Stimulated activated effector memory CD8-positive, alpha-beta T cell treated with anti-CD3 and anti-CD28 coated beads, Interleukin-12 subunit alpha, Interleukin-12 subunit beta, amount 100 ng/mL, for 72 hours (primary cell): ENCODE results near the gene NDUFB6.

Experiments used
- ATAC-seq: fragments of 150-1000 bp; cut with Tn5 transposase; 2 replicates; pipeline ENCODE4 v1.10.0; 2021
- DNase-seq, 2 donors: peaks; one replicate each; pipeline ENCODE4 v3.0.0; 2021 to 2022; ENCODE audit warnings: low spot score in 2 of 2
- H3K27ac Mint-ChIP-seq: one replicate; pipeline ENCODE4 v1.8.0; 2022; ENCODE audit warnings: mild to moderate bottlenecking, mixed read lengths
- H3K36me3 Mint-ChIP-seq: one replicate; pipeline ENCODE4 v1.8.0; 2022; ENCODE audit warnings: mild to moderate bottlenecking, mixed read lengths
- H3K4me1 Mint-ChIP-seq: one replicate; pipeline ENCODE4 v1.8.0; 2022; ENCODE audit warnings: mixed read lengths
- H3K4me3 Mint-ChIP-seq: one replicate; pipeline ENCODE4 v1.8.0; 2022; ENCODE audit warnings: mild to moderate bottlenecking, mixed read lengths
- H3K9me3 Mint-ChIP-seq: one replicate; pipeline ENCODE4 v1.8.0; 2022; ENCODE audit warnings: mixed read lengths

The NDUFB6 gene

DNA sequence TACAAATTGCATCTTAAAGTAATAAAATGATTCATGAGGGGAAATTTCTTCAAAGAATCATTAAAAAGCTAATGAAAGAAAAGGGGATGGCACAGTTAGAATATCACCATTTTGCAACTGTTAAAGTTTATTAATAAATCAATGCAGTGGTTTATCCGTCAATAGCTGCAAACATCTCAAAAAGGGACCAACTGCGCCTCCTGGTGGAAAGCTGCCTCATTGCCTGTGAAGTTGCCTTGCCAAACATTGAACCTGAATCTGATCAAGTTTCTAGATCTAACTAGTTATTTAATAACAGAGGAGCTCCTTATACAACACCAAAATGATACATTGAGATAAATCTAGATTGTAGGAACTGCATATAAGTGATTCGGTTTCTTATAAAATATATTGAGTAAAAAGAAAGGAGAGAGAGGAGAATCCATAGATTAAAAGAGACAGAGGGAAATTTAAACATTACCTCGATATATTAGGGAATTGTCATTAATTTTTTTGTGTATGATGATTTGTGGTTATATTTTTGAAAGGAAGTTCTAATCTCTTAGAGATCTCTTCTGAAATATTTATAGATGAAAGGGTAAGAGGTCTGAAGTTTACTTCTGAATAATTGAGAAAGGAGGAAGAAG, 6.9 kb upstream of the NDUFB6 start:
- no peak overlapping the region for H3K4me3 Mint-ChIP-seq
- peak; percentile 68 to 85 for DNase-seq
- peak; percentile 51 for ATAC-seq

DNA sequence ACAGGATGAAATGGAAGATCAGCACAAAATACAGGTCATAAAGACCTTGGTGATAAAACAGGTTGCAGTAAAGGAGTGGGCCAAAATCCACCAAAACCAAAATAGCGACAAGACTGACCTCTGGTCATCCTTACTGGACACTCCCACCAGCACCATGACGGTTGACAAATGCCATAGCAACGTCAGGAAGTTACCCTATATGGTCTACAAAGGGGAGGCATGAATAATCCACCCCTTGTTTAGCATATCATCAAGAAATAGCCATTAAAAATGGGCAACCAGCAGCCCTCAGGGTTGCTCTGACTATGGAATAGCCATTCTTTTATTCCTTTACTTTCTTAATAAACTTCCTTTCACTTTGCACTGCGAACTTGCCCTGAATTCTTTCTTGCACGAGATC, 6.0 kb upstream of the NDUFB6 start:
- Mint-ChIP-seq H3K36me3 (no peaks in the 10 kb centered on the region), H3K4me1 (no peaks in the 10 kb centered on the region), H3K4me3 (no peak overlapping the region)

More for the DNA sequence above, 6.9 kb upstream of the NDUFB6 start:
- H3K9me3 Mint-ChIP-seq, result no peaks in the 10 kb centered on the region
- H3K4me1 Mint-ChIP-seq, result no peaks in the 10 kb centered on the region
- H3K27ac Mint-ChIP-seq, result no peak overlapping the region
- H3K36me3 Mint-ChIP-seq, result no peaks in the 10 kb centered on the region

DNA sequence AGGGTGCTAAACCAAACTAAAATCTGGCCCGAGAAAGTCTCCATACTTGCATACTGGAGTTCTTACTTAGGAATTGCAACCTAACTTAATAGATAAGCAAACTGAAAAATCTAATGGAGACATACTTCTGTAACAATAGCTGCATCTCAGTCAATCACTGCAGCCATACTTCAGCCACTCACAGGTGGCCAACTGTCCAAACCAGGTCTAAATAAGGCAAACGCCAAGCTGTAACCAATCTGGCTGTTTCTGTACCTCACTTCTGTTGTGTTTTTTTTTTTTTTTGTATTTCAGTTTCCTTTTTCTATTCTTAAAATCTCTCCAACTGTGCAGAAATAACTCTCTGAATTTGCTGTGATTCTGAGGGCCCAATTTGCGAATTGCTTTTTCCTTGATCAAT, 4.4 kb upstream of the NDUFB6 start:
- peaks cover 9% of the 10 kb centered on the region for H3K4me1 Mint-ChIP-seq
- ATAC-seq (no peak), DNase-seq (no peak)
- no peak overlapping the region for H3K4me3 Mint-ChIP-seq
- H3K36me3 Mint-ChIP-seq, result peaks cover 10% of the 10 kb centered on the region
- no peaks in the 10 kb centered on the region for H3K9me3 Mint-ChIP-seq
- no peak overlapping the region for H3K27ac Mint-ChIP-seq

More for the DNA sequence above, 6.0 kb upstream of the NDUFB6 start:
- Mint-ChIP-seq H3K27ac (no peak overlapping the region), H3K9me3 (no peaks in the 10 kb centered on the region)
- no peak for ATAC-seq
- DNase-seq, result no peak

GRCh38 chr9:32574858-32575257, 1.9 kb upstream of the NDUFB6 start:
- Mint-ChIP-seq H3K4me1 (peaks cover 22% of the 10 kb centered on the region), H3K36me3 (peaks cover 21% of the 10 kb centered on the region), H3K9me3 (no peaks in the 10 kb centered on the region), H3K4me3 (no peak overlapping the region), H3K27ac (no peak overlapping the region)
- ATAC-seq (no peak), DNase-seq (no peak)

GRCh38 chr9:32573821-32574220, 862 bp upstream of the NDUFB6 start:
- no peak for DNase-seq
- no peaks in the 10 kb centered on the region for H3K9me3 Mint-ChIP-seq
- peaks cover 22% of the 10 kb centered on the region for H3K4me1 Mint-ChIP-seq
- H3K4me3 Mint-ChIP-seq, result peak overlapping the region; percentile 100
- peaks cover 32% of the 10 kb centered on the region for H3K36me3 Mint-ChIP-seq
- no peak for ATAC-seq
- H3K27ac Mint-ChIP-seq, result no peak overlapping the region

GRCh38 chr9:32571969-32572899, 725 bp downstream of the NDUFB6 start:
- ATAC-seq (peak; percentile 93), DNase-seq (peak; percentile 37 to 73)
- Mint-ChIP-seq H3K4me1 (peaks cover 22% of the 10 kb centered on the region), H3K27ac (peak overlapping the region; percentile 99), H3K9me3 (no peaks in the 10 kb centered on the region), H3K4me3 (peak overlapping the region; percentile 100), H3K36me3 (peaks cover 47% of the 10 kb centered on the region)

DNA sequence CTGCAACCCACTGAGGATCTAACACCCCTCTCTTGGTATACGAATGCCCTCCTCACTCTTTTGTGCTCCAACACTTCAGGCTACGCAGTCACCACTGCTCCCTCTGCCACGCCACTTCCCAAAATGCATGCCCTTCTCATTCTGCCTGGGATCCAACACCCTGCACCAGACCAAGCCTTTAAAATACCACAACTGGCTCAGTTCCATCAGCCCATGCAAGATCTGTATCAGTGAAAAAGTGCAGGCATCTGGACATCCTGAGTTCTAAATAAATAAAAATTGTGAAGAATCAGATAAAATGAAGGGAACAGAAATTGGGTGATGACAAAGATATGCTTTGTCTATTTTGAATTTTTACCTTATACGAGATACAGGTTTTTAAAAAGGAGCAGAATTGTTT, 2.7 kb downstream of the NDUFB6 start:
- Mint-ChIP-seq H3K4me3 (no peak overlapping the region), H3K9me3 (no peaks in the 10 kb centered on the region), H3K36me3 (peaks cover 66% of the 10 kb centered on the region), H3K4me1 (peaks cover 30% of the 10 kb centered on the region), H3K27ac (peak overlapping the region; percentile 18)
- no peak for DNase-seq
- no peak for ATAC-seq

- no peak for ATAC-seq
- Mint-ChIP-seq H3K4me1 (peaks cover 20% of the 10 kb centered on the region), H3K4me3 (no peak overlapping the region), H3K27ac (no peak overlapping the region), H3K9me3 (no peaks in the 10 kb centered on the region), H3K36me3 (peaks cover 71% of the 10 kb centered on the region)
- no peak for DNase-seq
Observed at GRCh38 chr9:32566770-32567169, 6.2 kb downstream of the NDUFB6 start.

GRCh38 chr9:32565967-32566366, 7.0 kb downstream of the NDUFB6 start:
- no peak for DNase-seq
- no peak overlapping the region for H3K4me3 Mint-ChIP-seq
- H3K36me3 Mint-ChIP-seq, result peaks cover 71% of the 10 kb centered on the region
- H3K4me1 Mint-ChIP-seq, result peaks cover 22% of the 10 kb centered on the region
- no peaks in the 10 kb centered on the region for H3K9me3 Mint-ChIP-seq
- no peak for ATAC-seq
- H3K27ac Mint-ChIP-seq, result no peak overlapping the region

- Mint-ChIP-seq H3K27ac (no peak overlapping the region), H3K36me3 (peaks cover 6% of the 10 kb centered on the region), H3K4me3 (no peak overlapping the region), H3K4me1 (peaks cover 27% of the 10 kb centered on the region), H3K9me3 (no peaks in the 10 kb centered on the region)
- DNase-seq (no peak), ATAC-seq (no peak)
Observed at GRCh38 chr9:32558408-32558934, 14.5 kb downstream of the NDUFB6 start.

- H3K4me3 Mint-ChIP-seq, result no peak overlapping the region
- DNase-seq (no peak), ATAC-seq (no peak)
- peaks cover 41% of the 10 kb centered on the region for H3K36me3 Mint-ChIP-seq
- no peaks in the 10 kb centered on the region for H3K9me3 Mint-ChIP-seq
- peak overlapping the region; percentile 67 for H3K27ac Mint-ChIP-seq
- H3K4me1 Mint-ChIP-seq, result peaks cover 33% of the 10 kb centered on the region
Observed at GRCh38 chr9:32554591-32554990, 18.4 kb downstream of the NDUFB6 start.

GRCh38 chr9:32554107-32554506, 18.9 kb downstream of the NDUFB6 start:
- H3K36me3 Mint-ChIP-seq, result peaks cover 46% of the 10 kb centered on the region
- H3K4me3 Mint-ChIP-seq, result no peak overlapping the region
- no peak overlapping the region for H3K27ac Mint-ChIP-seq
- DNase-seq (no peak), ATAC-seq (no peak)
- H3K9me3 Mint-ChIP-seq, result no peaks in the 10 kb centered on the region
- H3K4me1 Mint-ChIP-seq, result peaks cover 32% of the 10 kb centered on the region

DNA sequence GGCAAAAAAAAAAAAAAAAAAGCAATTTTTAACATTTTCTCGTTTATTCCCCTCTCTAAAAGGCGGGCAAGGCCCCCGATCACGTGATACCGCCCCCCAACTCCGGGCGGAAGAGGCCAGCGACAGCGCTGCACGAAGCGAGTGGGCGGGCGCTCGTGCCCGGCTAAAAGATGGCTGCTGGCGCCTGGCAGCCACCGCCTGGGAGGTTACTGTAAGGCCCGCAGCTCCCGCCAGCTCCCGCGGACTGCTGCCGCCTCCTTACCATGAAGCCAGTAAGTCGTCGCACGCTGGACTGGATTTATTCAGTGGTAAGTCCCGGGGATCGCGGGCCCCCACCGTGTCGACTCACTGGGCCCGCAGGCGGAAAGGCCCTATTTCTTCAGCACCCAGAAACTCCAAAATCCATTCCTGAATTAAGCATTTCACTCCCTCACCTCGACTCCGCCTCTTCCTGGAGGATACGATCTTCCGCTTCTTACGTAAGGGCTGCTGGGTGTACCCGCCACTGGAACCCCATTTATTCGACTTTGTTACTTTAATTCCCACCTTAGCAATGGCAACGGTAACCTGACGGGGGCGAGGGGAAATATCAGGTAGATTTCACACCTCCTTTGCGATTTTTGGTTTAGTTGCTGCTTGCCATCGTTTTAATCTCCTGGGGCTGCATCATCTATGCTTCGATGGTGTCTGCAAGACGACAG, 20.6 kb downstream of the NDUFB6 start, which contains the start of the genes SMIM27 and TOPORS:
Gene SMIM27, plus strand, starts transcription at position 156 of the 701 bp plus-strand sequence. Its CDS starts 108 bp downstream, at position 264.
Gene TOPORS, minus strand, starts transcription at position 415 of the 701 bp plus-strand sequence. Its CDS starts 150 bp downstream, at position 265.
- Mint-ChIP-seq H3K36me3 (peaks cover 63% of the 10 kb centered on the region), H3K4me3 (peak within 1 kb of the TSS; percentile 99), H3K9me3 (no peaks in the 10 kb centered on the region), H3K4me1 (peaks cover 35% of the 10 kb centered on the region), H3K27ac (peak within 1 kb of the TSS; percentile 100)
- DNase-seq (peak; percentile 77 to 89), ATAC-seq (peak; percentile 83)

DNA sequence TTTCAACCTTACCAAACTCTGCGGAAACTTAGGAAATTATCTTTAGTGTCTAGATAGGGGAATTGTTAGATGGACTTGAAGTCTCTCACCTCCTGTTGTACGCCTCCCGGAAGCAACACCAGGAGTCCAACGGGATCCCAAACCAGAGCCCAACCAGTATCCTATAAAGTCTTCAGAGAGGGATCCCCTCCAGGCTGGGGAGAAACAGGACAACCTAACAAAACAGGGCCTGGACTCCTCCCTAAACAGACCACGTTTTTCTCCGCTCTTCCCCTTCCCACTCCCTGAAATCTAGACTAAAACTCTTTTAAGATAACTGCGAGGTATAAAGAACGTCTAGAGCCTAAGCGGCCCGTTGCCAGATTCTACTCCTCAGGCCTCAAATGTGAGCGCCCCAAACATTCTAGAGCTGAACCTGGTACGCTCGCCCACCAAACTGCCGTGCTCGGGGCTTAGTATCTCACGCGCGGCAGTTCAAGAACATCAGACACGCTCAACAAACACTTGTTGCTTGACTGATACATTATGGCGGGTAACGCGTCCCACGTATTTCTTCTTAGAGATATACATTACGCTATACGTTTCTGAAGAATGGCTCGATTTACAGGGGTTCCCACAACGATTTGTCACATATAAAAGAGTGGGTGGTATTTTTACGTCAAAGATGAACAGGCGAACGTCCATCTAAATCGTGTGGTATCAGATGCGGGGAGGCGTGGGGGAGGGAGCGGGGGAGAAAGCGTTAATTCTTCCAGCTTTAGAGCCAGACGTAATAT, 21.5 kb downstream of the NDUFB6 start:
- Mint-ChIP-seq H3K4me3 (peak overlapping the region; percentile 99), H3K36me3 (peaks cover 72% of the 10 kb centered on the region), H3K4me1 (peaks cover 35% of the 10 kb centered on the region), H3K27ac (peak overlapping the region; percentile 100), H3K9me3 (no peaks in the 10 kb centered on the region)
- ATAC-seq (peak; percentile 64), DNase-seq (peak; percentile 28 to 70)
